B cell (primary cell): ENCODE results near the gene TEDDM1. TPM values are rescaled to one million over a fixed set of nuclear protein-coding genes. Genes with fewer than 3 reads are reported as not detected.

Experiments
- ATAC-seq: fragments of 200-7000 bp; cut with Tn5 transposase; one replicate; pipeline ENCODE4 v1.10.0; 2021; ENCODE audit warnings: low read depth, mild to moderate bottlenecking, moderate number of reproducible peaks, moderate library complexity
- CTCF ChIA-PET: fragments of 350-600 bp; sonication (Branson Sonifier 250); formaldehyde crosslinking; loops from one replicate; lab custom pipeline; 2021; ENCODE audit warnings: antibody characterized with exemption, inconsistent platforms; lab: Charles Lee
- POLR2A ChIA-PET: fragments of 350-600 bp; sonication (Branson Sonifier 250); formaldehyde crosslinking; loops from one replicate; lab custom pipeline; 2021; ENCODE audit warnings: antibody characterized with exemption; lab: Charles Lee
- DNase-seq: peaks from one replicate; pipeline ENCODE4 v3.0.0; 2013
- H2AFZ ChIP-seq: 2 replicates; pipeline ENCODE4 v1.6.1; 2012; ENCODE audit warnings: mild to moderate bottlenecking, low read depth, low read length; ENCODE audit not compliant: insufficient read depth, poor library complexity, severe bottlenecking
- H3K27ac ChIP-seq, 2 donors: 1 replicate in 1 of 2; 2 replicates in 1 of 2; pipeline ENCODE4 v1.5.1; 2012 to 2013; ENCODE audit warnings: low read length in 2 of 2, mild to moderate bottlenecking in 2 of 2, moderate library complexity in 1 of 2
- H3K27me3 ChIP-seq, 4 experiments: fragments of 200-600 bp in 1 of 4; sonication (generic) in 1 of 4; replicated peaks in 1 of 4; 1 replicate in 2 of 4; 2 replicates in 2 of 4; pipeline versions ENCODE4 v1.6.1 to v1.7.0; 2013 to 2016; ENCODE audit warnings: low read length in 3 of 4, mild to moderate bottlenecking in 2 of 4, mixed read lengths in 1 of 4, moderate library complexity in 1 of 4; ENCODE audit not compliant: insufficient read depth in 4 of 4, control insufficient read depth in 3 of 4; ENCODE audit errors: control extremely low read depth in 1 of 4
- H3K36me3 ChIP-seq, 2 experiments: replicated peaks in 1 of 2; 1 replicate in 1 of 2; 2 replicates in 1 of 2; pipeline versions ENCODE4 v1.6.1 to v1.7.1; 2013; ENCODE audit warnings: low read length in 1 of 2; ENCODE audit not compliant: insufficient read depth in 2 of 2, control insufficient read depth in 1 of 2; ENCODE audit errors: control extremely low read depth in 1 of 2, extremely low read depth in 1 of 2
- H3K4me1 ChIP-seq, 2 donors: fragments of 200-600 bp in 1 of 2; sonication (generic) in 1 of 2; 1 replicate in 1 of 2; 2 replicates in 1 of 2; pipeline versions ENCODE4 v1.5.1 to v1.6.1; 2013 to 2017; ENCODE audit warnings: low read length in 2 of 2; ENCODE audit not compliant: control insufficient read depth in 2 of 2, insufficient read depth in 2 of 2
- H3K4me2 ChIP-seq: replicated peaks from 2 replicates; pipeline ENCODE3; 2012; ENCODE audit warnings: mild to moderate bottlenecking, low read depth, low read length; ENCODE audit not compliant: poor library complexity, severe bottlenecking
- H3K4me3 ChIP-seq, 5 experiments: fragments of 200-600 bp in 1 of 5; sonication (generic) in 1 of 5; 1 replicate in 3 of 5; 2 replicates in 2 of 5; pipeline versions ENCODE4 v1.5.1 to v1.7.0; 2011 to 2016; ENCODE audit warnings: low read length in 4 of 5, mild to moderate bottlenecking in 4 of 5, low read depth in 2 of 5, control low read depth in 1 of 5, moderate library complexity in 1 of 5; ENCODE audit not compliant: insufficient read depth in 1 of 5; ENCODE audit errors: control extremely low read depth in 1 of 5, extremely low read depth in 1 of 5
- H3K79me2 ChIP-seq: fragments of 200-600 bp; sonication (generic); one replicate; pipeline ENCODE4 v1.6.0; 2016; ENCODE audit warnings: low read length; ENCODE audit not compliant: control insufficient read depth, insufficient read depth
- H3K9ac ChIP-seq: fragments of 200-600 bp; sonication (generic); 2 replicates; pipeline ENCODE4 v1.6.1; 2017; ENCODE audit warnings: mild to moderate bottlenecking, low read length, moderate library complexity
- H3K9me3 ChIP-seq, 3 donors: one replicate each; pipeline versions ENCODE4 v1.6.1 to v1.7.1; 2013; ENCODE audit warnings: low read length in 2 of 3; ENCODE audit not compliant: control insufficient read depth in 2 of 3, insufficient read depth in 1 of 3; ENCODE audit errors: control extremely low read depth in 1 of 3
- H4K20me1 ChIP-seq: 2 replicates; pipeline ENCODE4 v1.6.0; 2012; ENCODE audit warnings: mild to moderate bottlenecking, low read length; ENCODE audit not compliant: insufficient read depth, control insufficient read depth, poor library complexity, severe bottlenecking
- H3K27ac Mint-ChIP-seq: one replicate; pipeline ENCODE4 v1.8.0; 2021; ENCODE audit warnings: mixed read lengths
- H3K27me3 Mint-ChIP-seq: one replicate; pipeline ENCODE4 v1.8.0; 2021; ENCODE audit warnings: mixed read lengths
- H3K4me1 Mint-ChIP-seq: one replicate; pipeline ENCODE4 v1.8.0; 2021; ENCODE audit warnings: mixed read lengths
- H3K4me3 Mint-ChIP-seq: one replicate; pipeline ENCODE4 v1.8.0; 2021; ENCODE audit warnings: mixed read lengths
- H3K9me3 Mint-ChIP-seq: one replicate; pipeline ENCODE4 v1.8.0; 2022; ENCODE audit warnings: mixed read lengths; ENCODE audit not compliant: insufficient read depth
- EZH2 ChIP-seq: IDR thresholded peaks from 2 replicates; pipeline ENCODE4 v1.6.1; 2012; ENCODE audit warnings: borderline replicate concordance, low read depth, mild to moderate bottlenecking, moderate library complexity, low read length; ENCODE audit not compliant: insufficient read depth, poor library complexity, severe bottlenecking
- WGBS: methylation state at CpG from one replicate; pipeline ENCODE4 v1.1.5; 2013; ENCODE audit warnings: missing lambda C conversion rate; ENCODE audit not compliant: insufficient coverage; 5-methylcytosine and 5-hydroxymethylcytosine counted together
- intact Hi-C: fragments of 100-400 bp; cut with micrococcal nuclease; formaldehyde crosslinking; loops from one replicate; pipeline ENCODE4 v1.10.0; 2022
- polyA plus RNA-seq: library from polyadenylated mRNA; depleted of rRNA; stranded (reverse); fragments of >200 nt; gene quantifications from 2 replicates; pipeline ENCODE4 v1.2.3, GENCODE V29; 2012
- total RNA-seq, 2 donors: library from RNA; stranded (reverse); fragments of 120-200 nt in 1 of 2; gene quantifications; 1 replicate in 1 of 2; 2 replicates in 1 of 2; pipeline versions ENCODE4 v1.2.3 to v1.2.4, GENCODE V29; 2013 to 2022
- TF ChIP-seq, protein P1 (sequence below): fragments of 200-600 bp; IDR thresholded peaks from one replicate; pipeline ENCODE4 v1.8.0; 2022; ENCODE audit warnings: antibody characterized with exemption, mild to moderate bottlenecking

Gene TEDDM1
- total and polyA plus RNA-seq, 2 donors (not counting 1 experiment from before 2014, with no cell fraction given), result not detected

DNA sequence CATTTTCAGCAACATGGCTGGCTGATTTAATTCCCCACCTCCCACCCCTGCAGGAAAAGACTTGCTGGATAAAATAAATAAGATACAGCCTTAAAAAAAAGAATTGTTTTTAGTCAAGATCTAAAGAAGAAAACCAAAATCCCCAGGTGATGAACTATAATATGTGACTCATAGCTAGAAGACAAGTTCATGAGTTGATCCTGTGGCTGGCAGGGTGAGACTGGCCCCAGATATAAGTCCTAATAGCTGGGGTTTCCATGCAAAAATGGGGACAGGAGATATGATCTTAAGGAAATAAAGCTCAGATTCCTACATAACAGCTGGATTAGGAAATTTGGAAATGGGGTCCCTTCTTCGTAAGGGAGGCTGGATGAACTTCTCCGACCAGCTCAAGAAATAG is 27.6 kb upstream of the TEDDM1 start:
- Mint-ChIP-seq H3K27ac (no peak overlapping the region), H3K27me3 (no peaks in the 10 kb centered on the region), H3K4me3 (no peak overlapping the region), H3K4me1 (peaks cover 17% of the 10 kb centered on the region), H3K9me3 (no peaks in the 10 kb centered on the region)
- no peaks in the 10 kb centered on the region for H3K36me3 ChIP-seq
- ChIA-PET POLR2A (no interaction called here), CTCF (no interaction called here)
- H3K27me3 ChIP-seq, result no peaks in the 10 kb centered on the region
- no peak overlapping the region for H2AFZ ChIP-seq
- no peaks in the 10 kb centered on the region for H3K79me2 ChIP-seq
- no peak overlapping the region for H3K27ac ChIP-seq
- H3K4me2 ChIP-seq, result no peak overlapping the region
- no peak overlapping the region for H3K9ac ChIP-seq
- ATAC-seq (no peak), DNase-seq (no peak)
- no peak overlapping the region for H3K4me3 ChIP-seq
- TF ChIP-seq EZH2, result no peak
- TF ChIP-seq, protein P1, sequence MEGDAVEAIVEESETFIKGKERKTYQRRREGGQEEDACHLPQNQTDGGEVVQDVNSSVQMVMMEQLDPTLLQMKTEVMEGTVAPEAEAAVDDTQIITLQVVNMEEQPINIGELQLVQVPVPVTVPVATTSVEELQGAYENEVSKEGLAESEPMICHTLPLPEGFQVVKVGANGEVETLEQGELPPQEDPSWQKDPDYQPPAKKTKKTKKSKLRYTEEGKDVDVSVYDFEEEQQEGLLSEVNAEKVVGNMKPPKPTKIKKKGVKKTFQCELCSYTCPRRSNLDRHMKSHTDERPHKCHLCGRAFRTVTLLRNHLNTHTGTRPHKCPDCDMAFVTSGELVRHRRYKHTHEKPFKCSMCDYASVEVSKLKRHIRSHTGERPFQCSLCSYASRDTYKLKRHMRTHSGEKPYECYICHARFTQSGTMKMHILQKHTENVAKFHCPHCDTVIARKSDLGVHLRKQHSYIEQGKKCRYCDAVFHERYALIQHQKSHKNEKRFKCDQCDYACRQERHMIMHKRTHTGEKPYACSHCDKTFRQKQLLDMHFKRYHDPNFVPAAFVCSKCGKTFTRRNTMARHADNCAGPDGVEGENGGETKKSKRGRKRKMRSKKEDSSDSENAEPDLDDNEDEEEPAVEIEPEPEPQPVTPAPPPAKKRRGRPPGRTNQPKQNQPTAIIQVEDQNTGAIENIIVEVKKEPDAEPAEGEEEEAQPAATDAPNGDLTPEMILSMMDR, result no peak
- H3K9me3 ChIP-seq, result no peaks in the 10 kb centered on the region
- WGBS, result no CpG with 5 or more reads among the region's 2 CpGs
- intact Hi-C loops, result no loop called here
- no peaks in the 10 kb centered on the region for H4K20me1 ChIP-seq
- peaks cover 0 to 8% of the 10 kb centered on the region in 2 donors for H3K4me1 ChIP-seq

DNA sequence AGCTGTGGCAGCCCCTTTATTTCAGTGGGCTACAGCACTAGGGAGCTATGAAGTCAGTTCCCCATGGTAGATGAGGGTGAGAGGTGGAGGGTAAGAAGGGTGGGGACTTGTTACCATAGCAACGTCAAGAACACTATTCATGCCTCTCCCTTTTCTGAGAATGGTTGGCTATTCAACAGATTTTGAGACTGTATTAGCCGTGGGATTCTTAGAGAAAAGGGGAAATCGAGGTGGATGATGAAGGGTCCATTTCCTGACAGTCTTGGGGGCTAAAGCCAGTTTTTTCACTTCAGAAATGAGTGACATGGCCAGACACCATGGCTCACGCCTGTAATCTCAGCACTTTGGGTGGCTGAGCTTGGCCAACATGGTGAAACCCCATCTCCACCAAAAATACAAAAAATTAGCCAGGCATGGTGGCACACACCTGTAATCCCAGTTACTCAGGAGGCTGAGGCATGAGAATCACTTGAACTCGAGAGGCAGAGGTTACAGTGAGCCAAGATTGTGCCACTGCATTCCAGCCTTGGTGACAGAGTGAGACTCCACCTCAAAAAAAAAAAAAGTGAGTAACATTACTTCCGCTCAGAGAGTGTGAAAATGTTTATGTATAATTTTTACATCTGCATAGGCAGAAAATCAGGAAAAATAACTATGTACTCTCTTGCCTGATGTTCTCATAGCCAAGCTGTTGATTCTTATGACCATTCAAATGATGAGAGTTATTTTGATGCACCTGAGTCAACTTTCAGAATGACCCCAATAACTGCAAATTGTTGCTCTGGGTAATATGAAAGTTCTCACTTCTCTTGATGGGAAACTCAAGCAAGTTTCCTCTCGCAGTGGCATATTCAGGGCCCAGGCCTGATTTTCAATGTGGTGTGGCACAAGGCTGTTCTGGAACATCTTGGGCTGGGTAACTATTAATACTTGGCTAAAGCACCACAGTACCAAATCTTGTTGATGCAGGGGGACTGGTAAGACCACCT is 26.3 kb upstream of the TEDDM1 start:
- Histone ChIP-seq H3K9ac (no peak overlapping the region), H3K4me3 (no peak overlapping the region), H3K27ac (no peak overlapping the region), H3K79me2 (no peaks in the 10 kb centered on the region), H3K27me3 (no peaks in the 10 kb centered on the region), H3K4me2 (no peak overlapping the region), H3K9me3 (no peaks in the 10 kb centered on the region), H3K4me1 (peaks cover 0 to 8% of the 10 kb centered on the region in 2 donors), H3K36me3 (no peaks in the 10 kb centered on the region), H4K20me1 (no peaks in the 10 kb centered on the region), H2AFZ (no peak overlapping the region)
- no peak for ATAC-seq
- ChIA-PET POLR2A (no interaction called here), CTCF (interaction anchor here (0.7 kb wide), 1 partner anchor 165 kb away, joined by 4 read pairs; no protein-coding TSS in a partner anchor)
- Mint-ChIP-seq H3K27ac (no peak overlapping the region), H3K9me3 (no peaks in the 10 kb centered on the region), H3K4me1 (peaks cover 17% of the 10 kb centered on the region), H3K27me3 (no peaks in the 10 kb centered on the region), H3K4me3 (no peak overlapping the region)
- TF ChIP-seq, protein P1, result no peak
- TF ChIP-seq EZH2, result no peak
- intact Hi-C loops, result no loop called here
- 49% methylated on average over 4 of the region's 7 CpGs for WGBS
- DNase-seq, result no peak
